ENCODE measurements around the gene DPEP3.

Gene DPEP3

GRCh38 chr16:67966549-67967182, 13.6 kb downstream of the DPEP3 start:
- DNase-seq (ENCODE audit: low read depth), result no peak

- no peak for DNase-seq (ENCODE audit: low read depth)
Measured at GRCh38 chr16:67965668-67966548, 14.4 kb downstream of the DPEP3 start.

- DNase-seq (ENCODE audit: low read depth), result no peak
Measured at GRCh38 chr16:67964477-67965131, 15.7 kb downstream of the DPEP3 start.

- DNase-seq (ENCODE audit: low read depth), result no peak
Measured at GRCh38 chr16:67963662-67964321, 16.5 kb downstream of the DPEP3 start.

- no peak for DNase-seq (ENCODE audit: low read depth)
Measured at GRCh38 chr16:67963292-67963661, 17.0 kb downstream of the DPEP3 start.

GRCh38 chr16:67962135-67962534, 18.2 kb downstream of the DPEP3 start:
- DNase-seq (ENCODE audit: low read depth), result no peak

GRCh38 chr16:67961551-67961957, 18.7 kb downstream of the DPEP3 start:
- DNase-seq (ENCODE audit: low read depth), result no peak

GRCh38 chr16:67959536-67960329, 20.6 kb downstream of the DPEP3 start:
- no peak for DNase-seq (ENCODE audit: low read depth)

- no peak for DNase-seq (ENCODE audit: low read depth)
Measured at GRCh38 chr16:67957622-67958021, 22.7 kb downstream of the DPEP3 start.

GRCh38 chr16:67954421-67955196, 25.7 kb downstream of the DPEP3 start:
- DNase-seq (ENCODE audit: low read depth), result no peak

- DNase-seq (ENCODE audit: low read depth), result no peak
Measured at GRCh38 chr16:67953641-67954375, 26.5 kb downstream of the DPEP3 start.

- no peak for DNase-seq (ENCODE audit: low read depth)
Measured at GRCh38 chr16:67951485-67951884, 28.8 kb downstream of the DPEP3 start.

GRCh38 chr16:67950335-67950843, 29.9 kb downstream of the DPEP3 start:
- DNase-seq (ENCODE audit: low read depth), result no peak

- DNase-seq (ENCODE audit: low read depth), result no peak
Measured at GRCh38 chr16:67949645-67950044, 30.7 kb downstream of the DPEP3 start.

GRCh38 chr16:67948015-67948414, 32.3 kb downstream of the DPEP3 start:
- DNase-seq (ENCODE audit: low read depth), result no peak

GRCh38 chr16:67946966-67947558, 33.2 kb downstream of the DPEP3 start:
- DNase-seq (ENCODE audit: low read depth), result no peak

- DNase-seq (ENCODE audit: low read depth), result no peak
Measured at GRCh38 chr16:67946128-67946569, 34.1 kb downstream of the DPEP3 start.

- no peak for DNase-seq (ENCODE audit: low read depth)
Measured at GRCh38 chr16:67945392-67945933, 34.8 kb downstream of the DPEP3 start.
